K562 (cell line): ENCODE data around the gene ANKFN1. TPM values are rescaled to one million over a fixed set of nuclear protein-coding genes. Genes with fewer than 3 reads are reported as not detected.

Source experiments
- ATAC-seq: fragments of 200-7000 bp; cut with Tn5 transposase; 3 replicates; pipeline ENCODE4 v1.9.1; 2020; ENCODE audit warnings: moderate library complexity
- BruUV-seq: library from RNA; stranded (reverse); fragments of 400-500 nt; replicated peaks from 2 replicates; lab custom pipeline; 2021; lab: Mats Ljungman, UMichigan
- CTCF ChIA-PET: fragments of 300-600 bp; formaldehyde crosslinking; extraction: SDS; loops from one replicate; lab custom pipeline; 2021; ENCODE audit warnings: low intra/inter-chr PET ratio; lab: Yijun Ruan, JAX
- POLR2A ChIA-PET: fragments of 300-600, 350-650 bp; sonication (Branson Sonifier 250); formaldehyde crosslinking; extraction: SDS; loops from one replicate; lab custom pipeline; 2021; ENCODE audit warnings: antibody characterized with exemption, inconsistent platforms; lab: Yijun Ruan, JAX
- DNase-seq, 4 experiments: peaks; one replicate each; pipeline versions ENCODE4 v3.0.0 to v3.0.0-alpha.2; 2011 to 2018; ENCODE audit warnings: low spot score in 3 of 4, mixed read lengths in 3 of 4; ENCODE audit errors: extremely low read depth in 1 of 4
- FAIRE-seq: peaks from 2 replicates; lab custom pipeline; 2011; peaks lifted over from hg19 to GRCh38; lab: Jason Lieb, UNC
- H2AFZ ChIP-seq: 2 replicates; pipeline ENCODE4 v1.6.0; 2011; ENCODE audit warnings: low read depth, low read length, control low read depth, inconsistent platforms
- H3K27ac ChIP-seq: fragments of 200-600 bp; 3 replicates; pipeline ENCODE4 v1.8.0; 2011; ENCODE audit warnings: low read depth, mild to moderate bottlenecking, control low read depth, inconsistent platforms, low read length, moderate library complexity, mixed read lengths; ENCODE audit errors: extremely low read depth
- H3K27me3 ChIP-seq, 2 experiments: fragments of 300-600 bp in 1 of 2; 2 replicates in 1 of 2; 3 replicates in 1 of 2; pipeline versions ENCODE4 v1.6.0 to v1.8.0; 2011; ENCODE audit warnings: inconsistent platforms in 2 of 2, low read length in 2 of 2, mild to moderate bottlenecking in 1 of 2, mixed read lengths in 1 of 2, moderate library complexity in 1 of 2; ENCODE audit not compliant: control insufficient read depth in 2 of 2, insufficient read depth in 2 of 2
- H3K36me3 ChIP-seq: fragments of 300-600 bp; 3 replicates; pipeline ENCODE4 v1.8.0; 2011; ENCODE audit warnings: mild to moderate bottlenecking, low read length, inconsistent platforms; ENCODE audit not compliant: control insufficient read depth, insufficient read depth
- H3K4me1 ChIP-seq, 2 experiments: fragments of 200-600 bp in 1 of 2; replicated peaks in 1 of 2; 2 replicates in 1 of 2; 3 replicates in 1 of 2; pipeline versions ENCODE4 v1.5.1 to v1.8.0; 2011; ENCODE audit warnings: inconsistent platforms in 2 of 2, low read length in 2 of 2, mild to moderate bottlenecking in 1 of 2, mixed read lengths in 1 of 2, moderate library complexity in 1 of 2; ENCODE audit not compliant: control insufficient read depth in 2 of 2, insufficient read depth in 2 of 2
- H3K4me2 ChIP-seq: 2 replicates; pipeline ENCODE4 v1.6.1; 2011; ENCODE audit warnings: low read length, control low read depth, inconsistent platforms, mixed read lengths; ENCODE audit not compliant: insufficient read depth
- H3K4me3 ChIP-seq: fragments of 200-600 bp; sonication (generic), shearing (Covaris generic); 2 replicates; pipeline ENCODE4 v1.5.1; 2016; ENCODE audit warnings: control low read depth, inconsistent platforms
- H3K79me2 ChIP-seq: fragments of 200-600 bp; 3 replicates; pipeline ENCODE4 v1.8.0; 2011; ENCODE audit warnings: low read length, inconsistent platforms; ENCODE audit not compliant: control insufficient read depth, insufficient read depth
- H3K9ac ChIP-seq, 2 experiments: 2 replicates each; pipeline versions ENCODE4 v1.6.0 to v1.6.1; 2011; ENCODE audit warnings: low read depth in 2 of 2, low read length in 2 of 2, control low read depth in 1 of 2, inconsistent platforms in 1 of 2, mild to moderate bottlenecking in 1 of 2, mixed read lengths in 1 of 2; ENCODE audit not compliant: insufficient read depth in 1 of 2
- H3K9me1 ChIP-seq: one replicate; pipeline ENCODE4 v1.6.0; 2011; ENCODE audit warnings: inconsistent platforms, mild to moderate bottlenecking, low read length, moderate library complexity; ENCODE audit not compliant: control insufficient read depth, insufficient read depth
- H3K9me3 ChIP-seq: replicated peaks from 2 replicates; pipeline ENCODE4 v1.5.1; 2011; ENCODE audit warnings: low read depth, low read length, inconsistent platforms; ENCODE audit not compliant: control insufficient read depth, insufficient read depth
- H4K20me1 ChIP-seq: replicated peaks from 2 replicates; pipeline ENCODE4 v1.6.1; 2011; ENCODE audit warnings: low read length, inconsistent platforms, mixed read lengths; ENCODE audit not compliant: control insufficient read depth, insufficient read depth
- ARID2 ChIP-seq: fragments of 450-650 bp; IDR thresholded peaks from 2 replicates; pipeline ENCODE4 v1.6.1; 2017; ENCODE audit warnings: antibody characterized with exemption, mild to moderate bottlenecking
- CBX8 ChIP-seq: fragments of 200-600 bp; sonication (generic); IDR thresholded peaks from 2 replicates; pipeline ENCODE4 v1.6.1; 2012; ENCODE audit warnings: borderline replicate concordance, mixed run types, low read depth, mild to moderate bottlenecking, moderate library complexity, mixed read lengths, low read length, control low read depth, inconsistent platforms; ENCODE audit not compliant: poor library complexity, severe bottlenecking; ENCODE audit errors: extremely low read depth
- CHCHD3 ChIP-seq: fragments of 250-450 bp; sonication (Bioruptor Pico); IDR thresholded peaks from 2 replicates; pipeline ENCODE4 v2.1.2; 2022; ENCODE audit warnings: mild to moderate bottlenecking
- COPS2 ChIP-seq: fragments of 450-650 bp; conservative IDR thresholded peaks from 2 replicates; pipeline ENCODE4 v1.6.1; 2016; ENCODE audit warnings: mild to moderate bottlenecking, moderate library complexity
- FOXJ2 ChIP-seq: fragments of 200-800 bp; sonication (Bioruptor generic); IDR thresholded peaks from 2 replicates; pipeline ENCODE4 v1.6.1; 2016; ENCODE audit warnings: missing genetic modification characterization, missing compliant biosample characterization
- HDAC2 ChIP-seq: fragments of 450-650 bp; IDR thresholded peaks from 2 replicates; pipeline ENCODE4 v1.6.1; 2016; ENCODE audit warnings: mild to moderate bottlenecking
- HMGXB4 ChIP-seq: sonication (generic); formaldehyde crosslinking; IDR thresholded peaks from 2 replicates; pipeline ENCODE4 v1.8.1; 2023; ENCODE audit warnings: mild to moderate bottlenecking, missing genetic modification reagents
- KHSRP ChIP-seq: fragments of 450-650 bp; IDR thresholded peaks from 2 replicates; pipeline ENCODE4 v1.6.1; 2017
- PML ChIP-seq: IDR thresholded peaks from 2 replicates; pipeline ENCODE4 v1.6.1; 2012; ENCODE audit warnings: low read length, inconsistent platforms
- ZNF589 ChIP-seq: fragments of 200-800 bp; sonication (Bioruptor generic); IDR thresholded peaks from 2 replicates; pipeline ENCODE4 v1.6.1; 2016; ENCODE audit warnings: low read depth, missing genetic modification characterization, missing compliant biosample characterization
- ZNF644 ChIP-seq: fragments of 200-800 bp; sonication (Bioruptor generic); IDR thresholded peaks from 2 replicates; pipeline ENCODE4 v1.6.1; 2016; ENCODE audit warnings: low read depth, missing genetic modification characterization, missing compliant biosample characterization
- whole genome bisulfite sequencing: fragments of 100-300 bp; shearing (Covaris generic); methylation state at CpG from one replicate; pipeline ENCODE4 v1.1.6; 2016; ENCODE audit warnings: low coverage, mixed read lengths; ENCODE audit not compliant: insufficient coverage; ENCODE audit errors: missing lambda C conversion rate; 5-methylcytosine and 5-hydroxymethylcytosine counted together
- in situ Hi-C: fragments of 300-500 bp; cut with MboI; formaldehyde crosslinking; loops from 4 replicates; pipeline ENCODE4 v1.15.0; 2018; ENCODE audit warnings: inconsistent platforms, mixed read lengths
- intact Hi-C: fragments of 100-400 bp; cut with micrococcal nuclease; formaldehyde crosslinking; loops from 2 replicates; pipeline ENCODE4 v1.14.2; 2022
- polyA plus RNA-seq, 8 experiments: library from polyadenylated mRNA; depleted of rRNA in 4 of 8; stranded (reverse) in 5 of 8; unstranded in 3 of 8; fragments of >200 nt; fragmentation: Nextera tagmentation in 2 of 8; fragmentation: Illumina TruSeq in 1 of 8; extraction: Ambion mirVana in 2 of 8; extraction: Trizol in 1 of 8; gene quantifications; 2 replicates each; pipeline versions ENCODE4 v1.2.1 to v1.2.3, GENCODE V29; 2011 to 2014; ENCODE audit warnings: inconsistent platforms in 1 of 8, missing spikeins in 1 of 8
- total RNA-seq, 7 experiments: library from RNA; depleted of rRNA in 6 of 7; stranded (reverse); fragments of >200 nt in 6 of 7; fragmentation: Illumina TruSeq in 2 of 7; extraction: Trizol in 2 of 7; gene quantifications; 2 replicates each; pipeline versions ENCODE4 v1.2.1 to v1.2.3, GENCODE V29; 2011 to 2021; ENCODE audit warnings: low replicate concordance in 1 of 7

The ANKFN1 gene
- total and polyA plus RNA-seq, 9 of the 15 experiments (the other 6 are each of a cell fraction or from before 2014, with no cell fraction given), result 0.04 to 0.39 (median 0.15) TPM; not detected in 1

GRCh38 chr17:56160422-56160821 is 7.1 kb downstream of the ANKFN1 start:
- FAIRE-seq, result no peak
- H3K27ac ChIP-seq, result no peak overlapping the region
- TF ChIP-seq CBX8 (no peak), ZNF589 (CRISPR knock-in tag) (no peak), FOXJ2 (tag) (no peak), CHCHD3 (CRISPR knock-in tag) (no peak), ZNF644 (tag) (no peak), PML (no peak), COPS2 (no peak), HDAC2 (no peak), ARID2 (no peak), KHSRP (no peak), HMGXB4 (CRISPR knock-in tag) (no peak)
- CTCF ChIA-PET, result no interaction called here
- POLR2A ChIA-PET, result no interaction called here
- H3K4me3 ChIP-seq, result no peak overlapping the region
- BruUV-seq, result no TSS peak
- ATAC-seq, result no peak
- intact Hi-C loops, result no loop called here
- no peaks in the 10 kb centered on the region for H3K9me3 ChIP-seq
- H3K79me2 ChIP-seq, result no peaks in the 10 kb centered on the region
- no peaks in the 10 kb centered on the region for H3K36me3 ChIP-seq
- no peaks in the 10 kb centered on the region for H3K27me3 ChIP-seq
- 11% methylated on average over 3 of the region's 3 CpGs for WGBS
- no peak overlapping the region for H2AFZ ChIP-seq
- no peak for DNase-seq
- H3K4me2 ChIP-seq, result no peak overlapping the region
- in situ Hi-C loops, result no loop called here
- H3K9ac ChIP-seq, result no peak overlapping the region
- H4K20me1 ChIP-seq, result no peaks in the 10 kb centered on the region
- H3K9me1 ChIP-seq, result no peaks in the 10 kb centered on the region
- no peaks in the 10 kb centered on the region; a peak in 1 of 5 replicates for H3K4me1 ChIP-seq
